HG02981 (cell line): ENCODE data around the gene STAG1.
"Not testable (repeated sequence)": the region's sequence is repeated elsewhere in the genome, so short reads cannot be mapped to it uniquely, and the experiment has no call there.

Experiments
- ATAC-seq: cut with Tn5 transposase; IDR thresholded peaks from one replicate; pipeline ENCODE4 v1.9.1; 2021; ENCODE audit warnings: mild to moderate bottlenecking, moderate library complexity; ENCODE audit not compliant: unreplicated experiment

The STAG1 gene

GRCh38 chr3:136708333-136708985 lies 43.7 kb downstream of the STAG1 start:
- ATAC-seq, result no peak

- ATAC-seq, result no peak
Observed at GRCh38 chr3:136703429-136703828, 48.7 kb downstream of the STAG1 start.

GRCh38 chr3:136699271-136699828 lies 52.8 kb downstream of the STAG1 start:
- no peak for ATAC-seq

- no peak for ATAC-seq
Observed at GRCh38 chr3:136698361-136698760, 53.8 kb downstream of the STAG1 start.

GRCh38 chr3:136696797-136697196 lies 55.4 kb downstream of the STAG1 start:
- no peak for ATAC-seq

GRCh38 chr3:136694321-136694720 lies 57.9 kb downstream of the STAG1 start:
- ATAC-seq, result no peak

- ATAC-seq, result no peak
Observed at GRCh38 chr3:136690599-136690998, 61.6 kb downstream of the STAG1 start.

- ATAC-seq, result no peak
Observed at GRCh38 chr3:136685882-136686281, 66.3 kb downstream of the STAG1 start.

- ATAC-seq, result no peak
Observed at GRCh38 chr3:136682740-136683312, 69.4 kb downstream of the STAG1 start.

- ATAC-seq, result no peak
Observed at GRCh38 chr3:136678981-136679380, 73.2 kb downstream of the STAG1 start.

- no peak for ATAC-seq
Observed at GRCh38 chr3:136676009-136676408, 76.2 kb downstream of the STAG1 start.

GRCh38 chr3:136675150-136675858 lies 76.9 kb downstream of the STAG1 start:
- no peak for ATAC-seq

GRCh38 chr3:136672457-136672856 lies 79.7 kb downstream of the STAG1 start:
- no peak for ATAC-seq

- no peak for ATAC-seq
Observed at GRCh38 chr3:136671921-136672320, 80.3 kb downstream of the STAG1 start.

- no peak for ATAC-seq
Observed at GRCh38 chr3:136670166-136670565, 82.0 kb downstream of the STAG1 start.

- ATAC-seq, result no peak
Observed at GRCh38 chr3:136667081-136667480, 85.1 kb downstream of the STAG1 start.

- not testable (repeated sequence) for ATAC-seq
Observed at GRCh38 chr3:136666301-136666700, 85.9 kb downstream of the STAG1 start.

GRCh38 chr3:136664771-136665170 lies 87.4 kb downstream of the STAG1 start:
- no peak for ATAC-seq

- ATAC-seq, result no peak
Observed at GRCh38 chr3:136661282-136661681, 90.9 kb downstream of the STAG1 start.

- no peak for ATAC-seq
Observed at GRCh38 chr3:136658946-136659682, 93.1 kb downstream of the STAG1 start.

GRCh38 chr3:136657526-136657925 lies 94.7 kb downstream of the STAG1 start:
- no peak for ATAC-seq
